Endothelial cell of umbilical vein (primary cell): ENCODE data around the gene SNX30. TPM values are rescaled to one million over a fixed set of nuclear protein-coding genes. Genes with fewer than 3 reads are reported as not detected.
"Not testable (repeated sequence)": the region's sequence is repeated elsewhere in the genome, so short reads cannot be mapped to it uniquely, and the experiment has no call there.

ENCODE experiments used
- BruUV-seq: library from RNA; stranded (reverse); fragments of 400-500 nt; replicated peaks from 2 replicates; lab custom pipeline; 2021; lab: Mats Ljungman, UMichigan
- CTCF ChIA-PET: fragments of 300-600, 350-600 bp; sonication (Branson Sonifier 250); formaldehyde crosslinking; loops from one replicate; lab custom pipeline; 2021; ENCODE audit warnings: antibody characterized with exemption, inconsistent platforms; lab: Charles Lee
- POLR2A ChIA-PET: fragments of 300-600, 350-600 bp; sonication (Branson Sonifier 250); formaldehyde crosslinking; loops from one replicate; lab custom pipeline; 2021; ENCODE audit warnings: antibody characterized with exemption, inconsistent platforms; lab: Charles Lee
- DNase-seq: peaks from one replicate; pipeline ENCODE4 v3.0.0-alpha.2; 2011; ENCODE audit warnings: low read depth, low spot score
- FAIRE-seq: peaks from 2 replicates; lab custom pipeline; 2011; peaks lifted over from hg19 to GRCh38; lab: Jason Lieb, UNC
- H2AFZ ChIP-seq: 2 replicates; pipeline ENCODE4 v1.6.0; 2012; ENCODE audit warnings: low read depth, low read length, control low read depth, inconsistent platforms
- H3K27ac ChIP-seq: 2 replicates; pipeline ENCODE4 v1.5.1; 2011; ENCODE audit warnings: low read depth, mild to moderate bottlenecking, control low read depth, low read length, moderate library complexity; ENCODE audit not compliant: insufficient read depth
- H3K27me3 ChIP-seq, 2 experiments: 2 replicates each; pipeline versions ENCODE4 v1.6.0 to v1.6.1; 2011; ENCODE audit warnings: low read length in 2 of 2, mixed read lengths in 1 of 2; ENCODE audit not compliant: control insufficient read depth in 2 of 2, insufficient read depth in 2 of 2
- H3K36me3 ChIP-seq, 2 experiments: 2 replicates in 1 of 2; 3 replicates in 1 of 2; pipeline ENCODE4 v1.5.1; 2011; ENCODE audit warnings: low read length in 2 of 2, mild to moderate bottlenecking in 1 of 2, moderate library complexity in 1 of 2; ENCODE audit not compliant: control insufficient read depth in 2 of 2, insufficient read depth in 2 of 2; ENCODE audit errors: extremely low read depth in 1 of 2
- H3K4me1 ChIP-seq: 3 replicates; pipeline ENCODE4 v1.5.1; 2011; ENCODE audit warnings: mild to moderate bottlenecking, low read length; ENCODE audit not compliant: control insufficient read depth, insufficient read depth; ENCODE audit errors: extremely low read depth
- H3K4me2 ChIP-seq: 2 replicates; pipeline ENCODE4 v1.6.1; 2011; ENCODE audit warnings: low read length, control low read depth, mixed read lengths; ENCODE audit not compliant: insufficient read depth
- H3K4me3 ChIP-seq, 3 experiments: fragments of 200-600 bp in 1 of 3; sonication (generic), shearing (Covaris generic) in 1 of 3; replicated peaks in 1 of 3; 2 replicates each; pipeline ENCODE4 v1.5.1; 2011 to 2016; ENCODE audit warnings: control low read depth in 3 of 3, low read length in 3 of 3, mild to moderate bottlenecking in 2 of 3, inconsistent platforms in 1 of 3, low read depth in 1 of 3, moderate library complexity in 1 of 3; ENCODE audit not compliant: insufficient read depth in 1 of 3
- H3K79me2 ChIP-seq: 2 replicates; pipeline ENCODE4 v1.6.0; 2012; ENCODE audit warnings: low read length, inconsistent platforms; ENCODE audit not compliant: control insufficient read depth, insufficient read depth
- H3K9ac ChIP-seq: replicated peaks from 2 replicates; pipeline ENCODE3; 2011; ENCODE audit warnings: low read length, control low read depth; ENCODE audit not compliant: insufficient read depth; ENCODE audit errors: extremely low read depth
- H3K9me1 ChIP-seq: replicated peaks from 3 replicates; pipeline ENCODE4 v1.6.0; 2011; ENCODE audit warnings: mild to moderate bottlenecking, low read length; ENCODE audit not compliant: control insufficient read depth, insufficient read depth; ENCODE audit errors: extremely low read depth
- H3K9me3 ChIP-seq: replicated peaks from 2 replicates; pipeline ENCODE4 v1.5.1; 2012; ENCODE audit warnings: low read length, inconsistent platforms; ENCODE audit not compliant: control insufficient read depth, insufficient read depth
- H4K20me1 ChIP-seq: replicated peaks from 2 replicates; pipeline ENCODE3; 2011; ENCODE audit warnings: mild to moderate bottlenecking, low read length; ENCODE audit not compliant: control insufficient read depth, insufficient read depth; ENCODE audit errors: extremely low read depth
- EZH2 ChIP-seq: IDR thresholded peaks from 2 replicates; pipeline ENCODE4 v1.6.1; 2012; ENCODE audit warnings: borderline replicate concordance, low read depth, mild to moderate bottlenecking, moderate library complexity, low read length, inconsistent platforms; ENCODE audit not compliant: severe bottlenecking
- MYC ChIP-seq: IDR thresholded peaks from one replicate; pipeline ENCODE4 v1.6.1; 2011; ENCODE audit warnings: mild to moderate bottlenecking, low read depth, low read length
- dilution Hi-C: fragments of 300-500 bp; cut with MboI; formaldehyde crosslinking; loops from one replicate; pipeline ENCODE4 v1.15.0; 2019; ENCODE audit warnings: low sequenced_read_pairs; ENCODE audit not compliant: extremely low pct_ligation_motif_present
- intact Hi-C: fragments of 100-400 bp; cut with micrococcal nuclease; formaldehyde crosslinking; loops from one replicate; pipeline ENCODE4 v1.10.0; 2022
- polyA plus RNA-seq, 4 experiments: library from polyadenylated mRNA; depleted of rRNA in 3 of 4; stranded (reverse) in 3 of 4; unstranded in 1 of 4; fragments of >200 nt; gene quantifications; 2 replicates each; pipeline versions ENCODE4 v1.2.1 to v1.2.3, GENCODE V29; 2011 to 2012; ENCODE audit warnings: missing spikeins in 1 of 4
- total RNA-seq: library from RNA; stranded (reverse); gene quantifications from 2 replicates; pipeline ENCODE4 v1.2.3, GENCODE V29; 2021
- TF ChIP-seq, protein P1 (sequence below): IDR thresholded peaks from 2 replicates; pipeline ENCODE4 v1.6.1; 2011; ENCODE audit not compliant: insufficient read depth, insufficient read length

SNX30 gene
- total and polyA plus RNA-seq, 2 donors (not counting 3 experiments of a cell fraction or from before 2014, with no cell fraction given), result 2.8 to 6.3 TPM

DNA sequence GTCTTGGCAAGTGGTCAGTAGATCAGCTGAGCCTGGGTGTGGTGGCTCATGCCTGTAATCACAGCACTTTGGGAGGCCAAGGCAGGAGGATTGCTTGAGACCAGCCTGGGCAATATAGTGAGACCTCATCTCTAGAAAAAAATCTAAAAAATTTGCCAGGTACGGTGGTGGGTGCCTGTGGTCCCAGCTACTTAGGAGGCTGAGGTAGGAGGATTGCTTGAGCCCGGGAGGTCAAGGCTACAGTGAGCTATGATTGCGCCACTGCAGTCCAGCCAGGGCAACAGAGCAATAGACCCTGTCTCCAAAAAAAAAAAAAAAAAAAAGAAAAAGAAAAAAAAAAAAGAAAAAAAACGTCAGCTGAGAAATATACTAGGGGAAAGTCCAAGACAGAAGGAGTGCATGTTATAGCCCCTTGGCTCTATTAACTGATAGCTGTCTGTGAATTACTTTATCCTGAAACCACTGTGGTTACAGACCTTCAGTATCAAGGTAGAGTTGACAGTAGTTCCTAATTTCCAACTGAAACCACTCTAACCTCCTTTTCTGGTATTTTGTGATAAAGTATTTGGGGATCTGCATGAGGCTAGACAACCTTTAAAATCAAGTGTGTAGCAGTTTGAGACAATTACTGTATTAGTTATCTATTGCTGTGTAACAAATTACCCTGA lies 30.3 kb upstream of the SNX30 start:
- POLR2A ChIA-PET, result no interaction called here

DNA sequence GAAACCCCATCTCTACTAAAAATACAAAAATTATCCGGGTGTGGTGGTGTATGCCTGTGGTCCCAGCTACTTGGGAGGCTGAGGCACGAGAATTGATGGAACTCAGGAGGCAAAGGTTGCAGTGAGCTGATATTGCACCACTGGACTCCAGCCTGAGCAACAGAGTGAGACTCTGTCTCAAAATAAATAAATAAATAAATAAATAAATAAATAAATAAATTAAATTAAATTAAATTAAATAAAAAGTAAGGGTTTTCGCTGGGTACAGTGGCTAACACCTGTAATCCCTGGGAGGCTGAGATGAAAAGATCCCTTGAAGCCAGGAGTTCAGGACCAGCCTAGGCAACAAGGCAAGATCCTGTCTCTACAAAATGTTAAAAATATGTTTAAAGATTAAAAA lies 27.8 kb upstream of the SNX30 start:
- dilution Hi-C loops, FAIRE-seq, BruUV-seq: not testable (repeated sequence)

More for the DNA sequence above, 30.3 kb upstream of the SNX30 start:
- Histone ChIP-seq H3K9me1 (no peaks in the 10 kb centered on the region), H3K4me2 (no peak overlapping the region), H3K4me1 (peaks cover 7% of the 10 kb centered on the region), H4K20me1 (no peaks in the 10 kb centered on the region), H3K27me3 (no peaks in the 10 kb centered on the region), H3K79me2 (peaks cover 5% of the 10 kb centered on the region), H3K36me3 (no peaks in the 10 kb centered on the region), H3K9me3 (no peaks in the 10 kb centered on the region), H3K9ac (no peak overlapping the region), H3K27ac (no peak overlapping the region), H2AFZ (no peak overlapping the region), H3K4me3 (no peak overlapping the region)
- FAIRE-seq, result no peak
- CTCF ChIA-PET, result interaction anchor here (0.7 to 0.8 kb wide), 2 partner anchors 13 to 23 kb away, joined by 3 to 4 read pairs; no protein-coding TSS in a partner anchor
- TF ChIP-seq, protein P1, sequence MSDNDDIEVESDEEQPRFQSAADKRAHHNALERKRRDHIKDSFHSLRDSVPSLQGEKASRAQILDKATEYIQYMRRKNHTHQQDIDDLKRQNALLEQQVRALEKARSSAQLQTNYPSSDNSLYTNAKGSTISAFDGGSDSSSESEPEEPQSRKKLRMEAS, result no peak
- TF ChIP-seq EZH2 (no peak), MYC (no peak)
- dilution Hi-C loops (no loop called here), intact Hi-C loops (no loop called here)
- no peak for DNase-seq
- no TSS peak for BruUV-seq

More for the DNA sequence above, 27.8 kb upstream of the SNX30 start:
- CTCF ChIA-PET, H3K9me1 ChIP-seq, H4K20me1 ChIP-seq, H2AFZ ChIP-seq, POLR2A ChIA-PET, H3K4me2 ChIP-seq, H3K9me3 ChIP-seq, DNase-seq, H3K79me2 ChIP-seq, H3K9ac ChIP-seq, H3K4me1 ChIP-seq, H3K36me3 ChIP-seq, intact Hi-C loops, H3K27ac ChIP-seq, H3K27me3 ChIP-seq, H3K4me3 ChIP-seq: not testable (repeated sequence)
